Measurements from ENCODE around the gene FLNB.

FLNB gene

GRCh38 chr3:58037141-58037910 is 29.1 kb downstream of the FLNB start:
- H3K4me3 ChIP-seq (replicated peaks; ENCODE audit: low read depth, low read length), result no peak overlapping the region
- TF ChIP-seq, protein P1, sequence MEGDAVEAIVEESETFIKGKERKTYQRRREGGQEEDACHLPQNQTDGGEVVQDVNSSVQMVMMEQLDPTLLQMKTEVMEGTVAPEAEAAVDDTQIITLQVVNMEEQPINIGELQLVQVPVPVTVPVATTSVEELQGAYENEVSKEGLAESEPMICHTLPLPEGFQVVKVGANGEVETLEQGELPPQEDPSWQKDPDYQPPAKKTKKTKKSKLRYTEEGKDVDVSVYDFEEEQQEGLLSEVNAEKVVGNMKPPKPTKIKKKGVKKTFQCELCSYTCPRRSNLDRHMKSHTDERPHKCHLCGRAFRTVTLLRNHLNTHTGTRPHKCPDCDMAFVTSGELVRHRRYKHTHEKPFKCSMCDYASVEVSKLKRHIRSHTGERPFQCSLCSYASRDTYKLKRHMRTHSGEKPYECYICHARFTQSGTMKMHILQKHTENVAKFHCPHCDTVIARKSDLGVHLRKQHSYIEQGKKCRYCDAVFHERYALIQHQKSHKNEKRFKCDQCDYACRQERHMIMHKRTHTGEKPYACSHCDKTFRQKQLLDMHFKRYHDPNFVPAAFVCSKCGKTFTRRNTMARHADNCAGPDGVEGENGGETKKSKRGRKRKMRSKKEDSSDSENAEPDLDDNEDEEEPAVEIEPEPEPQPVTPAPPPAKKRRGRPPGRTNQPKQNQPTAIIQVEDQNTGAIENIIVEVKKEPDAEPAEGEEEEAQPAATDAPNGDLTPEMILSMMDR (IDR thresholded peaks at IDR 0.05; ENCODE audit: low read depth, low read length, missing control alignments), result no peak
- no peak for DNase-seq (ENCODE audit: extremely low read depth, low read depth)

DNA sequence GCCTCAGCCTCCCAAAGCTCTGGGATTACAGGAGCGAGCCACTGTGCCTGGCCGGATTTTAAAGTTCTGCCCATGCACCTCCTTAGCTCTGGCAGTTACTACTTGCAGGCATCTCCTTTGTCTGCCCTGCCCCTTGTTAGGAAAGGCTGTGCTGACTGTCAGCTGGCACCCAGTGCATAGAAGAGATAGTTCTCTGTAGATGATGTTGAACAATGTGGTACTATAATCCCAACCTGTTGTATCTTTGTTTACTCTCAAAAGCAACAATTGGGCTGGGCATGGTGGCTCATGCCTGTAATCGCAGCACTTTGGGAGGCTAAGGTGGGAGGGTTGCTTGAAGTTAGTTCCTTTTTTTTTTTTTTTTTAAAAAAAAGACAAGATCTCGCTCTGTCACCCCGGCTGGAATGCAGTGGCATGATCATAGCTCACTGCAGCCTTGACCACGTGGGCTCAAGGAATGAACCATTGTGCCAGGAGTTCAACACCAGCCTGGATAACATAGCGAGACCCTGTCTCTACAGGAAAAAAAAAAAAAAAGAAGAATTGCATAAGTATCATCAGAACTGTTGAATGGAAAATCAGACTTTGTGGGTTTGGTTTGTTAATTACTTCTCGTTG is 30.6 kb downstream of the FLNB start:
- H3K4me3 ChIP-seq (replicated peaks; ENCODE audit: low read depth, low read length), result no peak overlapping the region
- DNase-seq (ENCODE audit: extremely low read depth, low read depth), result no peak
- TF ChIP-seq, protein P1 (IDR thresholded peaks at IDR 0.05; ENCODE audit: low read depth, low read length, missing control alignments), result no peak

GRCh38 chr3:58039601-58040000 is 31.4 kb downstream of the FLNB start:
- no peak overlapping the region for H3K4me3 ChIP-seq (replicated peaks; ENCODE audit: low read depth, low read length)
- no peak for DNase-seq (ENCODE audit: extremely low read depth, low read depth)
- TF ChIP-seq, protein P1 (IDR thresholded peaks at IDR 0.05; ENCODE audit: low read depth, low read length, missing control alignments), result no peak

GRCh38 chr3:58041182-58041825 is 33.1 kb downstream of the FLNB start:
- TF ChIP-seq, protein P1 (IDR thresholded peaks at IDR 0.05; ENCODE audit: low read depth, low read length, missing control alignments), result no peak
- H3K4me3 ChIP-seq (replicated peaks; ENCODE audit: low read depth, low read length), result no peak overlapping the region
- DNase-seq (ENCODE audit: extremely low read depth, low read depth), result no peak

- DNase-seq (ENCODE audit: extremely low read depth, low read depth), result no peak
- TF ChIP-seq, protein P1 (IDR thresholded peaks at IDR 0.05; ENCODE audit: low read depth, low read length, missing control alignments), result no peak
- no peak overlapping the region for H3K4me3 ChIP-seq (replicated peaks; ENCODE audit: low read depth, low read length)
These were observed 33.7 kb downstream of the FLNB start for GRCh38 chr3:58041826-58042324.

GRCh38 chr3:58042947-58043707 is 34.9 kb downstream of the FLNB start:
- no peak overlapping the region for H3K4me3 ChIP-seq (replicated peaks; ENCODE audit: low read depth, low read length)
- TF ChIP-seq, protein P1 (IDR thresholded peaks at IDR 0.05; ENCODE audit: low read depth, low read length, missing control alignments), result no peak
- no peak for DNase-seq (ENCODE audit: extremely low read depth, low read depth)

Measured in HFF-Myc (cell line).